Heart left ventricle (tissue), 13 donors: ENCODE measurements around the gene IGF2.

Source experiments
- CTCF ChIP-seq, 12 donors: fragments of 200-600 bp; sonication (generic) in 4 of 12; IDR thresholded peaks; one replicate each; pipeline versions ENCODE4 v1.5.0 to v1.8.0; 2018 to 2022; ENCODE audit warnings: antibody characterized with exemption in 12 of 12, mild to moderate bottlenecking in 5 of 12
- POLR2A ChIP-seq, 2 donors: fragments of 450-650 bp; IDR thresholded peaks; one replicate each; pipeline ENCODE4 v1.6.1; 2017; ENCODE audit warnings: antibody characterized with exemption in 2 of 2, mild to moderate bottlenecking in 2 of 2, moderate library complexity in 2 of 2
- donor health status: ischemic (EF 13 %, LVEDD 7.1; RV severe dilation, severe dysfunction).
- donor health status: DM: no; HTN: yes; CAD: no.
- donor health status: DM: no; HTN: no; CAD: no.
- donor health status: ischemic (EF 25% LVEDD 6.9; RV normal size, moderate dysfunction).
- donor health status: ischemic (EF 25% LVEDD 5.7; RV mildly dilated, moderate dysfunction).
- donor health status: ischemic (EF 35%, LVEDD 5.7; RV mildly dilated, moderate dysfunction).
- donor health status: nonischemic (EF 11% LVEDD 7.7; RV severe dilation, severe dysfunction).
- donor health status: DM: yes; HTN: yes; CAD: no.
- donor health status: PGD.
- donor health status: ischemic (EF 29% LVEDD 5.4; RV normal size, mild dysfunction).
- donor health status: nonischemic (EF 23%, LVEDD 6.1; RV moderate dilation, normal function).

- TF ChIP-seq CTCF (IDR thresholded peaks at IDR 0.05) = no peak
- no peak for TF ChIP-seq POLR2A (IDR thresholded peaks at IDR 0.05)
Observed at GRCh38 chr11:2091112-2091746, 48.0 kb downstream of the IGF2 start.
